Stimulated activated CD4-positive, alpha-beta T cell treated with anti-CD3 and anti-CD28 coated beads, Interleukin-4, amount 100 ng/mL, for 24 hours (primary cell): ENCODE results near the gene LTB.

ENCODE experiments used
- DNase-seq: peaks from one replicate; pipeline ENCODE4 v3.0.0-alpha.2; 2020

The LTB gene

GRCh38 chr6:31546958-31547726 is 35.1 kb downstream of the LTB start, which contains the start of gene NFKBIL1:
TSS of gene NFKBIL1 (plus strand) at chr6:31547608. CDS start at chr6:31547695, 87 bp downstream.
- DNase-seq = peak; percentile 93

- peak; percentile 91 for DNase-seq
These were observed 35.8 kb downstream of the LTB start, which contains the start of gene ATP6V1G2 for GRCh38 chr6:31546339-31546957. TSS of gene ATP6V1G2 (minus strand) at chr6:31546608. CDS start at chr6:31546559, 49 bp downstream.

GRCh38 chr6:31545291-31545690 is 36.9 kb downstream of the LTB start:
- no peak for DNase-seq

GRCh38 chr6:31544676-31545075 is 37.5 kb downstream of the LTB start:
- no peak for DNase-seq

GRCh38 chr6:31543639-31544038 is 38.6 kb downstream of the LTB start:
- DNase-seq = no peak

- peak; percentile 96 for DNase-seq
These were observed 40.3 kb downstream of the LTB start, which contains the start of gene DDX39B for GRCh38 chr6:31541658-31542521. TSS of gene DDX39B (minus strand) at chr6:31542003. CDS start at chr6:31540532, 1,471 bp downstream.

- DNase-seq = peak; percentile 67
These were observed 41.1 kb downstream of the LTB start for GRCh38 chr6:31541059-31541657.

- DNase-seq = no peak
These were observed 41.6 kb downstream of the LTB start for GRCh38 chr6:31540640-31541039.

- no peak for DNase-seq
These were observed 43.3 kb downstream of the LTB start for GRCh38 chr6:31538805-31539400.

- DNase-seq = no peak
These were observed 46.5 kb downstream of the LTB start for GRCh38 chr6:31535538-31536324.

GRCh38 chr6:31534521-31535040 is 47.6 kb downstream of the LTB start:
- no peak for DNase-seq

GRCh38 chr6:31534011-31534410 is 48.2 kb downstream of the LTB start:
- no peak for DNase-seq

GRCh38 chr6:31533455-31533841 is 48.8 kb downstream of the LTB start:
- no peak for DNase-seq

- DNase-seq = no peak
These were observed 49.4 kb downstream of the LTB start for GRCh38 chr6:31532644-31533454.

GRCh38 chr6:31531771-31532643 is 50.2 kb downstream of the LTB start:
- DNase-seq = no peak

GRCh38 chr6:31531162-31531561 is 51.1 kb downstream of the LTB start:
- DNase-seq = no peak

GRCh38 chr6:31530659-31531058 is 51.6 kb downstream of the LTB start:
- no peak for DNase-seq
